Posterior vena cava (tissue), 2 donors: ENCODE data around the gene TAF1C. TPM values are rescaled to one million over a fixed set of nuclear protein-coding genes. Genes with fewer than 3 reads are reported as not detected.
"Not testable (repeated sequence)": the region's sequence is repeated elsewhere in the genome, so short reads cannot be mapped to it uniquely, and the experiment has no call there.

ENCODE experiments used
- DNase-seq: peaks from one replicate; pipeline ENCODE4 v3.0.0-alpha.2; 2020; ENCODE audit warnings: low spot score
- intact Hi-C, 2 donors: fragments of 100-400 bp; cut with DNase I; formaldehyde crosslinking; loops; one replicate each; pipeline versions ENCODE4 v1.14.1 to v1.14.2; 2022 to 2023
- total RNA-seq, 2 donors: library from RNA; stranded (reverse); fragmentation: NEBNext Ultra II Directional; extraction: Animal tissue kit (Norgen Biotek cat#: 25700); gene quantifications; one replicate each; pipeline ENCODE4 v1.2.1, GENCODE V29; 2021
- donor health status: DM: yes; HTN: yes; CAD: no.
- donor health status: DM: yes; HTN: yes; CAD: no.

TAF1C gene
- total RNA-seq, 2 donors from 2014 or later, result 32.3 to 35.9 TPM

DNA sequence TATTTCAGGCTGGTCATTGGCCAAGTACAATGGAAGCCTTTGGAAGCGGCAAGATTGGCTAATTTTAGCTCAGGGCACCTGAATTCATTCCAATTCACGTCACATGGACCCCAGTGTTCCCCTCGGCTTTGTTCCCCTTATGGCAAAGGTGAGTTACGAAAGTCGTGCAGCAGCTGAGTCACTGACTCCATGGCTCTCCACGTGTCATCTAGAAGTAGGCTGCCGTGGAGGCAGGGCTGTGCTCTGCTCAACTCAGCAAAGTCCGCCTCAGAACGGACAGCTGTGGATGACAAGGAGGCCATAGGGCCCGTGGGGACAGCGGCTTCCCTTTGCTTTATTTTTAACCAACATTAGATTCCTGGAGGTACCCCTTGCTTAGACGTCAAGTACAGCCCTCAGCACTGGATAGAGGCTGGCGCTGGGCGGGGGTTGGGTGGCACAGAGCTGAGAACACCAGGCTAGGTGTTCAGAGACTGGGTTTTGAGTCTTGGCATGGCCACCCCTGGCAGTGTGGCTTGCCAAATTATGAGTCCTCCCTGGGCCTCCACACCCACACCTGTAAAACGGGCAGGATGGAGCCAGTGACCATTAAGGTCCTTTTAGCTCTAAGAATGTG, 27.7 kb upstream of the TAF1C start:
- intact Hi-C loops, result no loop called here
- no peak for DNase-seq

- no peak for DNase-seq
- intact Hi-C loops, result no loop called here
Measured at GRCh38 chr16:84212631-84213030, 25.8 kb upstream of the TAF1C start.

DNA sequence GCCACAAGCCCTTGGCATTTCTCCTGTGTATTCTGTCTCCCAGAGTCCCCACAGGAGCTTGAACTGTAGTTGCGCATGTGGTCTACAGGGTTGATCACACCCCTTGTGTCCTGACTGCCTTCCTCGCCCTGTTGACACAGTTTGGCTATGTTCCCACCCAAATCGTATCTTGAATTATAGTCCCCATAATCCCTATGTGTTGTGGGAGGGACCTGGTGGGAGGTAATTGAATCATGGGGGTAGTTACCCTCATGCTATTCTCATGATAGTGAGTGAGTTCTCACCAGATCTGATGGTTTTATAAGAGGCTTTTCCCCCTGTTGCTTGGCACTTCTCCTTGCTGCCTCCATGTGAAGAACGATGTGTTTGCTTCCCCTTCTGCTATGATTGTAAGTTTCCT, 25.3 kb upstream of the TAF1C start:
- intact Hi-C loops, result no loop called here
- DNase-seq, result no peak

DNA sequence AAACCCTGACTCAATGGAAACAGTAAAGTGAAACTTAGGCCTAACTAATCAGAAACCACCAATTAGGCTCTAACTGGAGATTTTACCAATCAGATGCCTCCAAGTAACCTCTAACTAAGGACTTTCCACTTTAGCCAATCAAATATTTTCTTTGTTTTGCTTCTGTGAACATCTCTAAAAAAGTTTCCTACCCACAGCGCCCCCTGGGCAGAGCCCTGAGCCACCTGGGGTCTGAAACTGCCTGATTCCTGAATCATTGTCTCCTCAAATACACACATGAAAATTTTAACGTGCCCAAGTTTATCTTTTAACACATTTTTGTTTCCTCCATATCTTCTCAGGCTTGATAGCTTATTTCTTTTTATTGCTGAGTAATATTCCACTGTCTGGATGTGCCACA, 23.1 kb upstream of the TAF1C start:
- intact Hi-C loops, result no loop called here
- DNase-seq, result no peak

DNA sequence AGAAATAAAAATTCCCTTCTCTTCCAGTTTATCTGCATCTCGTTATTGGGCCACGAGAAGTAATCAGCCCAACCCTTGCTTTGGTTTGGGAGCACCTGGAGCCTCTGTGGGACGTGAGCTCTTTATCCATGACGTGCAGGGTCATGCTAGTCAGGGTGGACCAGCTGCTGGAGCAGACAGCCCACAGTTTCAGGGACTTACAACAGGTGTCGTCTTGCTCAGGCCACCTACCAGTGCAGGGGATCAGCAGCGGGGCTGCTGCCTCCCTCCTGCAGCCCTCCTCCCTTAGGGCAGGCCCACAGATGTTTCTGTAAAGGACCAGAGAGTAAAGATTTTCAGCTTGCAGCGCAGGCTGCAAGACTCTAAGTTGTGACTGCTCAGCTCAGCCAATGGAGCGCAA, 21.0 kb upstream of the TAF1C start:
- DNase-seq, result no peak
- intact Hi-C loops, result no loop called here

GRCh38 chr16:84207251-84207650, 20.4 kb upstream of the TAF1C start:
- intact Hi-C loops, result no loop called here

DNA sequence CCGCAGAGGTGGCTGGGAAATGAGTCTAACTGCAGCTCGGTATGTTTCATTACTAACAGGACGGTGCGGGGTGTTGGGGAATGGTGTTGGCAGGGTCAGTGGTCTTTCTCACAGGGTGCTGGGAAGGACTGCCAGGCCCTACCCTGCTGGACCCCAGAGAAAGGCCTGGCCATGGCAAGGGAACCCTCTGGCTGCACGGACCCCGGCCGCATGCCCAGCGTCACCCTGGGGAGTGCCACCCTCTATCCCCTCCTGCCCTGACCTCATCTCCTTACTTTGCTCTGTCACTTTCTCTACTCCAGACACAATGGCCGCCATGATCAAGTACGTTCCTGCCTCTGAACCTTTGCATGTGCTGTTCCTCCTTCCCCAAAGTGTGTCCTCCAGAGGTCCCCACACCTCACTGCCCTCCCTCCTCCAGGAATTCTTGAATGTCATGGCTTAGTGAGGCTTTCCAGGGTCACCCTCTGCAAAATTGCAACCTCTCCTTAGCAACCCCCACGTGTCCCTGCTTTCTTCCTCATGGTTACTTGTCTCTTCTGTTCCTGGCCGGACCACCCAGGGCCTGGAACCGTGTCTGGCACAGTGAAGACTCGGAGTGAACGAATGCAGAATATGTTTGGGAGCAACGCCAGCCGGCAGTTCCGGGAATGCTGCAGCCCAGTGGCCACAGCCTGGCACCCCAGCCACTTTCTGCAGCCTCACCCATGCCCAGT, 19.3 kb upstream of the TAF1C start:
- intact Hi-C loops, result no loop called here

More at GRCh38 chr16:84207251-84207650, 20.4 kb upstream of the TAF1C start:
- no peak for DNase-seq

GRCh38 chr16:84205123-84205522, 18.3 kb upstream of the TAF1C start:
- DNase-seq, intact Hi-C loops: not testable (repeated sequence)

More for the DNA sequence above, 19.3 kb upstream of the TAF1C start:
- DNase-seq, result no peak

DNA sequence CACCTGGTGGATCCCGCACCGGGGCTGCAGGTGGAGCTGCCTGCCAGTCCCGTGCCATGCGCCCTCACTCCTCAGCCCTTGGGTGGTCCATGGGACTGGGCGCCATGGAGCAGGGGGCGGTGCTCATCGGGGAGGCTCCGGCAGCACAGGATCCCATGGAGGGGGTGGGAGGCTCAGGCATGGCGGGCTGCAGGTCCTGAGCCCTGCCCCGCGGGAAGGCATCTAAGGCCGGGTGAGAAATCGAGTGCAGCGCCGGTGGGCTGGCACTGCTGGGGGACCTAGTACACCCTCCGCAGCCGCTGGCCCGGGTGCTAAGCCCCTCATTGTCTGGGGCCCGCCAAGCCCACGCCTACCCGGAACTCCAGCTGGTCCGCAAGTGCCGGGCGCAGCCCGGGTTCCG, 17.7 kb upstream of the TAF1C start:
- DNase-seq, intact Hi-C loops: not testable (repeated sequence)

- intact Hi-C loops, result no loop called here
- DNase-seq, result no peak
Measured at GRCh38 chr16:84199861-84200260, 13.0 kb upstream of the TAF1C start.

- no peak for DNase-seq
- intact Hi-C loops, result no loop called here
Measured at GRCh38 chr16:84199097-84199496, 12.2 kb upstream of the TAF1C start.

- intact Hi-C loops, result no loop called here
- no peak for DNase-seq
Measured at GRCh38 chr16:84198401-84198800, 11.5 kb upstream of the TAF1C start.

GRCh38 chr16:84197466-84198128, 10.7 kb upstream of the TAF1C start:
- DNase-seq, result no peak
- intact Hi-C loops, result no loop called here

DNA sequence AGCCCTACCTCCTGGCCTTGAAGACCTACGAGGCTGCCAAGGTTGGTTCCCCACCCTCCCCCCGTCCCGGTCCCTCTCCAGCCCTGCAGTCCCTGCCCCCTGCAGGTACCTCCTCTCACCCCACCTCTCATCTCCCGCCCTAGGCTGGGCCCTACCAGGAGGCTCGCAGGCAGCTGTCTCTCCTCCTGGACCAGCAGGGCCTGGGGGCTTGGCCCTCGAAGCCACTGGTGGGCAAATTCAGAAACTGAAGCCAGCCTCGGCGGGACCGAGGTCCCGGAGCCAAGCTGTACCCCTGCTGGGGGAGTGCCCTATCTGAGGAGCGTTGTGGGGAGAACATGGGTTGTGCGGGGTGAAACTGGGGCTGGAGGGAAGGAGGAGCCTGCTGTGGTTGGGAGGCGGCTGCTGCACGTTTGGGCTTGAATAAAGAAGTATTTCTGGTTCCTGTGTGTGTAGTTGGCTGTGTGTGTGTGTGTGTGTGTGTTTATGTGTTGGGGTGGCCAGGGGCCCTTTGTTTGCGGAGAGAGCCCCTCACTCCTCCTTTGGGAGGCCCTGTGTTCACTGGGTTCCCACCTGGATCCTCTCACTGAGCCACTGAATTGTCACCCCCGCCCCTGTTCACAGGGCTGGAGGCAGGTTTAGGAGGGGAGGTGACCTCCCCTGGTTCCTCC, 10.0 kb upstream of the TAF1C start:
- no peak for DNase-seq
- intact Hi-C loops, result no loop called here

- DNase-seq, result no peak
- intact Hi-C loops, result no loop called here
Measured at GRCh38 chr16:84196101-84196500, 9.2 kb upstream of the TAF1C start.

GRCh38 chr16:84195201-84196093, 8.6 kb upstream of the TAF1C start:
- intact Hi-C loops, result no loop called here
- DNase-seq, result no peak

- intact Hi-C loops, result no loop called here
Measured at GRCh38 chr16:84194470-84195200, 7.8 kb upstream of the TAF1C start.

GRCh38 chr16:84194018-84194417, 7.2 kb upstream of the TAF1C start:
- no peak for DNase-seq
- intact Hi-C loops, result no loop called here

More at GRCh38 chr16:84194470-84195200, 7.8 kb upstream of the TAF1C start:
- DNase-seq, result no peak
